ENCODE measurements around the gene ANKH. TPM values are rescaled to one million over a fixed set of nuclear protein-coding genes. Genes with fewer than 3 reads are reported as not detected.
"Not testable (repeated sequence)": the region's sequence is repeated elsewhere in the genome, so short reads cannot be mapped to it uniquely, and the experiment has no call there.

ANKH gene
- total RNA-seq, 1 experiment from 2014 or later, result 4.7 TPM

GRCh38 chr5:14879937-14880589 lies 8.5 kb upstream of the ANKH start:
- CTCF ChIA-PET, result no interaction called here
- DNase-seq, result no peak
- Histone ChIP-seq H3K9me3 (no peaks in the 10 kb centered on the region), H3K4me1 (no peaks in the 10 kb centered on the region), H3K4me3 (ENCODE audit: low read depth, low read length) (no peak overlapping the region), H3K36me3 (ENCODE audit: control insufficient read depth, insufficient read depth, low read length) (no peaks in the 10 kb centered on the region), H3K27me3 (replicated peaks; ENCODE audit: control insufficient read depth, insufficient read depth, low read length) (no peaks in the 10 kb centered on the region)
- BruUV-seq (replicated peaks), result no TSS peak
- POLR2A ChIA-PET, result no interaction called here
- peaks cover 8% of the 10 kb centered on the region for H3K27me3 Mint-ChIP-seq (ENCODE audit: insufficient read depth, unreplicated experiment)
- no peaks in the 10 kb centered on the region for H3K9me3 Mint-ChIP-seq (ENCODE audit: unreplicated experiment)
- TF ChIP-seq, protein P1, sequence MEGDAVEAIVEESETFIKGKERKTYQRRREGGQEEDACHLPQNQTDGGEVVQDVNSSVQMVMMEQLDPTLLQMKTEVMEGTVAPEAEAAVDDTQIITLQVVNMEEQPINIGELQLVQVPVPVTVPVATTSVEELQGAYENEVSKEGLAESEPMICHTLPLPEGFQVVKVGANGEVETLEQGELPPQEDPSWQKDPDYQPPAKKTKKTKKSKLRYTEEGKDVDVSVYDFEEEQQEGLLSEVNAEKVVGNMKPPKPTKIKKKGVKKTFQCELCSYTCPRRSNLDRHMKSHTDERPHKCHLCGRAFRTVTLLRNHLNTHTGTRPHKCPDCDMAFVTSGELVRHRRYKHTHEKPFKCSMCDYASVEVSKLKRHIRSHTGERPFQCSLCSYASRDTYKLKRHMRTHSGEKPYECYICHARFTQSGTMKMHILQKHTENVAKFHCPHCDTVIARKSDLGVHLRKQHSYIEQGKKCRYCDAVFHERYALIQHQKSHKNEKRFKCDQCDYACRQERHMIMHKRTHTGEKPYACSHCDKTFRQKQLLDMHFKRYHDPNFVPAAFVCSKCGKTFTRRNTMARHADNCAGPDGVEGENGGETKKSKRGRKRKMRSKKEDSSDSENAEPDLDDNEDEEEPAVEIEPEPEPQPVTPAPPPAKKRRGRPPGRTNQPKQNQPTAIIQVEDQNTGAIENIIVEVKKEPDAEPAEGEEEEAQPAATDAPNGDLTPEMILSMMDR (IDR thresholded peaks at IDR 0.05; ENCODE audit: insufficient read depth in 1 of 2, low read depth in 1 of 2, low read length in 1 of 2, severe bottlenecking in 1 of 2, unreplicated experiment in 1 of 2), result no peak
- H3K27ac Mint-ChIP-seq (ENCODE audit: unreplicated experiment), result no peak overlapping the region
- no peak overlapping the region for H3K4me3 Mint-ChIP-seq (ENCODE audit: unreplicated experiment)
- intact Hi-C loops (cut with micrococcal nuclease; ENCODE audit: unreplicated experiment), result no loop called here
- no peaks in the 10 kb centered on the region for H3K4me1 Mint-ChIP-seq (ENCODE audit: low read depth, unreplicated experiment)
- H3K36me3 Mint-ChIP-seq (ENCODE audit: insufficient read depth, unreplicated experiment), result no peaks in the 10 kb centered on the region

GRCh38 chr5:14879393-14879792 lies 7.8 kb upstream of the ANKH start:
- no peaks in the 10 kb centered on the region for H3K9me3 ChIP-seq
- Mint-ChIP-seq H3K4me1 (ENCODE audit: low read depth, unreplicated experiment) (no peaks in the 10 kb centered on the region), H3K9me3 (ENCODE audit: unreplicated experiment) (no peaks in the 10 kb centered on the region), H3K27me3 (ENCODE audit: insufficient read depth, unreplicated experiment) (peaks cover 7% of the 10 kb centered on the region), H3K27ac (ENCODE audit: unreplicated experiment) (no peak overlapping the region), H3K4me3 (ENCODE audit: unreplicated experiment) (no peak overlapping the region), H3K36me3 (ENCODE audit: insufficient read depth, unreplicated experiment) (no peaks in the 10 kb centered on the region)
- no peaks in the 10 kb centered on the region for H3K4me1 ChIP-seq
- H3K4me3 ChIP-seq (ENCODE audit: low read depth, low read length), result no peak overlapping the region
- H3K27me3 ChIP-seq (replicated peaks; ENCODE audit: control insufficient read depth, insufficient read depth, low read length), result no peaks in the 10 kb centered on the region
- H3K36me3 ChIP-seq (ENCODE audit: control insufficient read depth, insufficient read depth, low read length), result no peaks in the 10 kb centered on the region
- TF ChIP-seq, protein P1 (IDR thresholded peaks at IDR 0.05; ENCODE audit: insufficient read depth in 1 of 2, low read depth in 1 of 2, low read length in 1 of 2, severe bottlenecking in 1 of 2, unreplicated experiment in 1 of 2), result no peak
- ChIA-PET CTCF (no interaction called here), POLR2A (no interaction called here)
- intact Hi-C loops (cut with micrococcal nuclease; ENCODE audit: unreplicated experiment), result no loop called here
- DNase-seq, result no peak
- BruUV-seq (replicated peaks), result no TSS peak

DNA sequence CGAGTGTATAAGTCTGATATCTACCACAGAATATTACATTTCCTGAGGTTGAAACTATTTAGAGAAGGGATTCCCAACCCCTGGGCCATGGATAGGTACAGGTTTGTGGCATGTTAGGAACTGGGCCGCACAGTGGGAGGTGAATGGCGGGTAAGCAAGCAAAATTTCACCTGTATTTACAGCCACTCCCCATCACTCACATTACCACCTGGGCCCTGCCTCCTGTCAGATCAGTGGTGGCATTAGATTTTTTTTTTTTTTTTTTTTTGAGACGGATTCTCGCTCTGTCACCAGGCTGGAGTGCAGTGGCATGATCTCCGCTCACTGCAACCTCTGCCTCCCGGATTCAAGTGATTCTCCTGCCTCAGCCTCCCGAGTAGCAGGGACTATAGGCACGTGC lies 6.6 kb upstream of the ANKH start:
- intact Hi-C loops (cut with micrococcal nuclease; ENCODE audit: unreplicated experiment); H3K4me1 Mint-ChIP-seq (ENCODE audit: low read depth, unreplicated experiment); H3K27ac Mint-ChIP-seq (ENCODE audit: unreplicated experiment); H3K27me3 ChIP-seq (replicated peaks; ENCODE audit: control insufficient read depth, insufficient read depth, low read length); H3K4me1 ChIP-seq; H3K9me3 Mint-ChIP-seq (ENCODE audit: unreplicated experiment); H3K4me3 Mint-ChIP-seq (ENCODE audit: unreplicated experiment); POLR2A ChIA-PET; H3K36me3 ChIP-seq (ENCODE audit: control insufficient read depth, insufficient read depth, low read length); CTCF ChIA-PET; BruUV-seq (replicated peaks); H3K36me3 Mint-ChIP-seq (ENCODE audit: insufficient read depth, unreplicated experiment); DNase-seq; H3K4me3 ChIP-seq (ENCODE audit: low read depth, low read length); H3K9me3 ChIP-seq; H3K27me3 Mint-ChIP-seq (ENCODE audit: insufficient read depth, unreplicated experiment): not testable (repeated sequence)

- BruUV-seq (replicated peaks), result no TSS peak
Observed at GRCh38 chr5:14876095-14876494, 4.5 kb upstream of the ANKH start.

More at GRCh38 chr5:14876095-14876494, 4.5 kb upstream of the ANKH start:
- Mint-ChIP-seq H3K9me3 (ENCODE audit: unreplicated experiment) (no peaks in the 10 kb centered on the region), H3K4me3 (ENCODE audit: unreplicated experiment) (no peak overlapping the region), H3K27me3 (ENCODE audit: insufficient read depth, unreplicated experiment) (peaks cover 8% of the 10 kb centered on the region), H3K36me3 (ENCODE audit: insufficient read depth, unreplicated experiment) (no peaks in the 10 kb centered on the region), H3K4me1 (ENCODE audit: low read depth, unreplicated experiment) (no peaks in the 10 kb centered on the region), H3K27ac (ENCODE audit: unreplicated experiment) (no peak overlapping the region)
- Histone ChIP-seq H3K36me3 (ENCODE audit: control insufficient read depth, insufficient read depth, low read length) (no peaks in the 10 kb centered on the region), H3K4me1 (no peaks in the 10 kb centered on the region), H3K27me3 (replicated peaks; ENCODE audit: control insufficient read depth, insufficient read depth, low read length) (no peaks in the 10 kb centered on the region), H3K4me3 (ENCODE audit: low read depth, low read length) (no peak overlapping the region), H3K9me3 (no peaks in the 10 kb centered on the region)
- intact Hi-C loops (cut with micrococcal nuclease; ENCODE audit: unreplicated experiment), result no loop called here
- POLR2A ChIA-PET, result no interaction called here
- DNase-seq, result no peak
- CTCF ChIA-PET, result no interaction called here
- TF ChIP-seq, protein P1 (IDR thresholded peaks at IDR 0.05; ENCODE audit: insufficient read depth in 1 of 2, low read depth in 1 of 2, low read length in 1 of 2, severe bottlenecking in 1 of 2, unreplicated experiment in 1 of 2), result no peak

Data from Caco-2 (cell line).